Ammon's horn (tissue), 1 donor: ENCODE data around the gene NR5A2.

Experiments
- DNase-seq: peaks from one replicate; pipeline ENCODE4 v3.0.0-alpha.2; 2016; ENCODE audit warnings: low spot score

Gene NR5A2

DNA sequence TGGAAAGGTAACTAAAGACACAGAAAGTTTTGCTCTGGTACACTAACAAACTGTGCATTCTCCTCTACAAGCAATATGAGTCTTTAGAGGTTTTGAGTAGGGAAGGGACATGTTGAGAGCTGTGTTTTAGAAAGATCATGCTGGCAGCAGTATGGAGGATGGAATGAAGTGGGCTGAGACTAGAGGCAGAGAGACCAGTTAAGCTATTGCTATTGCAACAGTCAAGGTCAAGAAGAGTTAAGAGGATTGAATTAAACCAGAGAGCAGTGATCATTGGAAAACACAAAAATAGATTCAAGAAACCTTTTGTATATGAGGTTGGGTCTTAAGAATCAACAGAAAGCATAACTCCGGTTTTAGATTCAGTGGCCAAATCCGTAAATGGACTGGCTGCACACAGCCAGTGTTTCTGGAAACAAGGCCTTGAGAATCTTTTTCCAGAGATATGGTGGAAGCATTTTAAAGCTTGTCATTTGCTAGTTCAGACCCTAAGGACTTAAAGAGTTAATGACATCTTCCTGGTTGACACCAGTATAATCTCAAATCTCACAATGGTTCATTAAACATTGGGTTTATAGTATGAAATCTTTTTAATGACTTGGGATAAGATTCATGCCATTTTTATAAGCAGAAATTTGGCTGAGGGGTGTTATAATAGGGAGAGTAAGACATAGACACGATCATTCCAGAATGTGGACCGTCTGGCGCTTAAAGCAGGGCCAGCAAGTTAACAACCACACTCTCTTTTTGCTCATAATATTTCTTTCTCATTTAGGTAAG is 177.9 kb downstream of the NR5A2 start:
- no peak for DNase-seq

- DNase-seq = no peak
Observed at GRCh38 chr1:200206340-200206739, 178.8 kb downstream of the NR5A2 start.

DNA sequence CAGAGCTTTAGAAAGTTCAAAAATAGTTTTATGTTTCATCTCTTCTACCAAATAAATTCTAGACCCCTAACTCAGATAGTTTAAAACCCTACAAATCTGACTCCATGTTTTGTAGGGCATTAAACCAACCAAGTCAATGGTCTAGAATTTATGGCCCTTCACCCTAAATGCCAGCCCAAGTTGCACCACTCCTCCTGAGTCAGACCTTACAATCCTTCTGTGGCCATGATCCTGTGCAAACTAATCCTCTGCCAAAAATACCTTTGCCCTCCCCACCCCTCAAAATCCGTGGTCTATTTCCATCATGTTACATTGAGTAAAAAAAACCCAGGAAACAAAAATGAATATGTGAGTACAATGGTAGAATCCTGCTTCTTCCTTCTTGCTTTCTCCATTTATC is 179.3 kb downstream of the NR5A2 start:
- no peak for DNase-seq

DNA sequence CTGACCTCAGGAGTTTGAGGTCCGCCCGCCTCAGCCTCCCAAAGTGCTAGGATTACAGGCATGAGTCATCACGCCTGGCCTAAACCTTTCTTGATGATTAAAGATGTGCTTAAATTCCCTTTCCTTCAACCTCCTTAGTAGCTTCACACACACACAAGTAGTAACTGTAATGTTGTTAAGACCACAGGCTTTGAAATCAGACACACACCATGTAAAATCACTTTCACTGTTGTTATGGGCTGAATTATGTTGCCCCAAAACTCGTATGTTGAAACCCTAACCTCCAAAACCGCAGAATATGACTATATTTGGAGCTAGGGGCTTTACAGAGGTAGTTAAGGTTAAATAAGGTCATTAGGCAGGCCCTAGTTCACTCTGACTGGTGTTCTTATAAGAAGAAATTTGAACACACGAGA is 180.2 kb downstream of the NR5A2 start:
- DNase-seq = no peak

DNA sequence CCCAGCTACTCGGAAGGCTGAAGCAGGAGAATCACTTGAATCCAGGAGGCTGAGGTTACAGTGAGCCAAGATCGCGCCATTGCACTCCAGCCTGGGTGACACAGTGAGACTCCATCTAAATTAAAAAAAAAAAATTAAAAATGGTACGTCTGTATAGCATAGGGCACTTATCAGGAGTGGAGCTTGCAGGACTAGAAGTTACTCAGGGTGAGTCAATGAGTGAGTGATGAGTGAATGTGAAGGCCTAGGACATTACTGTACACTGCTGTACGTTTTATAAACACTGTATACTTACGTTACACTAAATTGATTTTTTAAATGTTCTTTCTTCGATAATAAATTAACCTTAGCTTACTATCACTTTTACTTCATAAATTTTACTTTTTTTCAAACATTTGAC is 183.6 kb downstream of the NR5A2 start:
- DNase-seq = no peak

- DNase-seq = no peak
Observed at GRCh38 chr1:200213392-200213791, 185.9 kb downstream of the NR5A2 start.

DNA sequence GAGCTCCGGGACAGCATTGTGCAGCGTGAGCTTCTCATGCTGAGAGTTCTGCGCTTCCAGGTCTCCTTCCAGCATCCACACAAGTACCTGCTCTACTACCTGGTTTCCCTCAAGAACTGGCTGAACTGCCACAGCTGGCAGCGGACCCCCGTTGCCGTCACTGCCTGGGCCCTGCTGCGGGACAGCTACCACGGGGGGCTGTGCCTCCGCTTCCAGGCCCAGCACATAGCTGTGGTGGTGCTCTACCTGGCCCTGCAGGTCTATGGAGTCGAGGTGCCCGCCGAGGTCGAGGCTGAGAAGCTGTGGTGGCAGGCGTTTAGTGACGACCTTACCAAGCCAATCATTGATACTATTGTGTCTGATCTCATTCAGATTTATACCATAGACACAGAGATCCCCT is 186.4 kb downstream of the NR5A2 start:
- DNase-seq = no peak

- no peak for DNase-seq
Observed at GRCh38 chr1:200215350-200215749, 187.8 kb downstream of the NR5A2 start.

- no peak for DNase-seq
Observed at GRCh38 chr1:200217703-200218102, 190.2 kb downstream of the NR5A2 start.

- DNase-seq = no peak
Observed at GRCh38 chr1:200221614-200222282, 194.2 kb downstream of the NR5A2 start.

- no peak for DNase-seq
Observed at GRCh38 chr1:200223207-200223606, 195.7 kb downstream of the NR5A2 start.

DNA sequence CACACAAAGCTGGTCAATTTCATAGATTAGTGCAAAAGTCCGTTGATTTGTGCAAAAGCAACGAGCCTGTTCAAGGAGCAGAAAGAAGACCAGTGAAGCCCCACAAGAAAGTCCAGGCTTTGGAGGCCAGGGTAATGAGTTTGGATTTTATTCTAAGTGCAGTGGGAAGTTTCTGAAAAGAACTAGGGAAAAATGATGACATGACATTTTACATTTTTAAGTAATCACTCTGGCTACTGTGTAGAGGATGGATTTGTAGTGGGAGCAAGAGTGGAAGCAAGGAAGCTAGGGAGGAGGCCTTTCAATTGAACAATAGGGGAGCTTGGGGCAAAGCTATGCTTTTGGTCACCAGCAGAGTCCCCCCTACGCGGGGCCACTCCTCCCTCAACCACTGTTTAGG is 196.1 kb downstream of the NR5A2 start:
- DNase-seq = no peak

DNA sequence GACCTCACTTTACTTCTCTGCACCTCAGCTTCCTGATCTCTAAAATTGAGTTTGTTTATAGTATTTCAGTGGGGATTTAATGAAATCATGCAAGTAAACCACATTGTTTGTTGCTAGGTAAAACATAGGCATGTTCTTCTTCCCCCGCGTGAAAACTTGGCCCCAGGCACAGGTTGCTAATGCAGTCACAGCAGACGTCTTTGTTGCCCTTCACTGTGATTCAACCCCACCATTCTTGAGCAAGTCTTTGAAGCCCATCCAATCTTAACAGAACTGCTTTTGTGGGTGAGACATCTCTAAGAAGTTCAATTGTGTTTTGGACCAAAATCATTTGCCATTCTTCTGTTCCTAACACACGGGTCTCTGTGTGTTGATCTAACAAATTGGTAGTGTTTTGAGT is 196.8 kb downstream of the NR5A2 start:
- DNase-seq = no peak

DNA sequence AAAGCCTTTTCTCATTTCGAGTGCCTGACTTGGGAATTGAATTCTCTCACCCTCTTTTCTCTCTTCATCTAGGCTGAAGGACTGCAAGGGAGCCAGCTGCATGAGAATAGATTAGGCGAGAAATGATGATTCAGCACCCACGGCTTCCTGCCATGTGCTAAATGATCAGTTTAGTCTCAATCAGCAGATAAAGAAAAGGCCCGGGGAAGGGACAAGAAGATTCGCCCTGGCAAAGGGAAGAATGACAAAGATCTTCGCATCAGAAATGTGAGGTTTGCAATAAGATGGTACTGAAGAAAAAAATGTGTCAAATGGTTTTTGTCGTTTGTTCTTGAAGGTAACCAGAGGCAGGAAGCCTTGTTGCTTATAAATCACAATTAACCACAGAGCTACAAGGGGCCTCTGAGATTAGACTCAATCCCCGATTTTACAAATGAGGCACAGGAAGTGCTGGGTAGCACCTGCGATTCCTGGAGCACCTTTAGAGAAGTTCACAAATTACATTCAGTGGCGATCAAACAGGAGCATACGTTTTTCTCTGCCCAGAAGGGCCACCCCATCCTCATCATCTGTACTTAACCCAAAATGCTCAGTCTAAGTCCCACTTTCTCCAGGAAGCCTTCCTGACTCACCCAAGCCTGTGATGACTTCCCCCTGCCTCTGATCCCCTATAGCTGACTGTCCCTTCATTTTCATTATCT is 198.9 kb downstream of the NR5A2 start:
- DNase-seq = peak; percentile 8

- no peak for DNase-seq
Observed at GRCh38 chr1:200226969-200227303, 199.4 kb downstream of the NR5A2 start.
